HPDE6-E6E7 (cell line): Measurements from ENCODE around the gene SYT12.
"Not testable (repeated sequence)": the region's sequence is repeated elsewhere in the genome, so short reads cannot be mapped to it uniquely, and the experiment has no call there.

ENCODE experiments used
- DNase-seq: peaks from one replicate; pipeline ENCODE4 v3.0.0; 2011; ENCODE audit warnings: missing footprints; ENCODE audit errors: extremely low spot score

Gene SYT12, protein sequence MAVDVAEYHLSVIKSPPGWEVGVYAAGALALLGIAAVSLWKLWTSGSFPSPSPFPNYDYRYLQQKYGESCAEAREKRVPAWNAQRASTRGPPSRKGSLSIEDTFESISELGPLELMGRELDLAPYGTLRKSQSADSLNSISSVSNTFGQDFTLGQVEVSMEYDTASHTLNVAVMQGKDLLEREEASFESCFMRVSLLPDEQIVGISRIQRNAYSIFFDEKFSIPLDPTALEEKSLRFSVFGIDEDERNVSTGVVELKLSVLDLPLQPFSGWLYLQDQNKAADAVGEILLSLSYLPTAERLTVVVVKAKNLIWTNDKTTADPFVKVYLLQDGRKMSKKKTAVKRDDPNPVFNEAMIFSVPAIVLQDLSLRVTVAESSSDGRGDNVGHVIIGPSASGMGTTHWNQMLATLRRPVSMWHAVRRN

GRCh38 chr11:67022961-67023956 is at the start of gene SYT12:
TSS of gene SYT12 (plus strand) at chr11:67023134. CDS start at chr11:67030145, 7,011 bp downstream.
- no peak for DNase-seq

GRCh38 chr11:66973956-66974580 is 48.9 kb upstream of the SYT12 start:
- DNase-seq: no peak

DNA sequence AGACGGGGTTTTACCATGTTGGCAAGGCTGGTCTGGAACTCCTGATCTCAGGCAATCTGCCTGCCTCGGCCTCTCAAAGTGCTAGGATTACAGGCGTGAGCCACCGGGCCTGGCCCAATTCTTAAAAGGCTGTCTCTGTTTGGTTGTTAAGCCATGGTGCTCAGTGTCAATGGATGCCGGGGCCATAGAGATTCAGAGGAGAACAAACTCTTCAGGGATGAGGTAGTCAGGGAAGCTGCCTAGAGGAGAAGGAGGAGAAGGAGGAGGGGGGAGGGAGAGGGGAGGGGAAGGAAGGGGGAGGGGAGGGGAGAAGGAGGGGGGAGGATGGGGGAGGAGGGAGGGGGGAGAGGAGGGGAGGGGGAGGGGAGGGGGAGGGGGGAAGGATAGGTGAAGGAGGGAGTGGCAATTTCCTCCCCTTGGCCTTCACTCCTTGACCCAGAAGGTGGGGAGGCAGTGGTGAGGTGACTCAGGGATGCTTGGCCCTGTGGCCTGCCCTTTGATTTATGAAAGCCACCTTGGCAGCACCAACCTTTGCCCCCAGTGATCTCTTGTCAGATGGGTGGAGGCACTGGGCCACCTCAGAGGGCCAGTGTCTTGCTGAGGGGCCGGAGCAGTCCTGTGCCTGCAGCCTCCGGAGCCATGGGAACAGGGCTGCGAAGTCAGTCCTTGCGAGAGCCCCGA is 48.1 kb upstream of the SYT12 start, which contains the start of gene C11orf86:
C11orf86 (plus strand) TSS at position 581 of the 681 bp plus-strand sequence; CDS start at position 640, 59 bp downstream.
- DNase-seq: no peak

- no peak for DNase-seq
These were observed 47.4 kb upstream of the SYT12 start for GRCh38 chr11:66975405-66976027.

GRCh38 chr11:66976028-66976467 is 46.9 kb upstream of the SYT12 start:
- no peak for DNase-seq

DNA sequence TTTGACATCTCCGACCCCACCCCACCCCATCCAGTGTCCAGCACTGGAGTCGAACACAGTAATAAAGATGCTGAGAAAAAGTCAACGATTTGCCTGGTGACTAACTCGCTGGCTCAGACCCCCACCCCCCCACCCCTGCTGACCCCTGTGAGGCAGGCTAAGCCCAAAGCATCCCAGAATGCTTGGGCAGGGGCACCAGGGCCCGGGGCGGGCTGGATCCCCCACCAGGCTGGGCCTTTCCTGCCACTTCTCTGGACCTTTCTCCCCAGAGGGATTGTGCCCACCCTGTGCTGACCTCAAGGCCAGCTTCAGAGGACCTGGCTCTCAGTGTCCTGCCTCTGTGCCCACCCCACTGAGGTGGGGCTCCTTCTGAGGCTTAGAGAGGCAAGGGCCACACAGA is 46.0 kb upstream of the SYT12 start:
- DNase-seq: no peak

DNA sequence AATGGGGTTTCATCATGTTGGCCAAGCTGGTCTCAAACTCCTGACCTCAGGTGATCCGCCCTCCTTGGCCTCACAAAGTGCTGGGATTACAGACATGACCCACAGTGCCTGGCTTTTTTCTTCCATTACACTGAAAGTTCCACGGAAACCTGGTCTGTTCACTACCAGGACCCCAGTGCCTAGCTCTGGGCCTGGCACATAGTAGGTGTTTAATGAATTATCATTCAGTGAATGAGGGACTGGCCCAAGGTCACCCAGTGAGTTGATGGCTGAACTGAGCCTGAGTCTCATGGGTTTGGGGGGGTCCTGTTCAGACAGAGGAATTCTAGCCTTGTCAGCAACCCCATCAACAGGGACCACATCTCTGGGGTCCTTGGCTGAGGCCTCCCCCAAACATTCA is 44.7 kb upstream of the SYT12 start:
- DNase-seq: no peak

- DNase-seq: no peak
These were observed 44.2 kb upstream of the SYT12 start for GRCh38 chr11:66978717-66979116.

- no peak for DNase-seq
These were observed 43.5 kb upstream of the SYT12 start for GRCh38 chr11:66979336-66979980.

DNA sequence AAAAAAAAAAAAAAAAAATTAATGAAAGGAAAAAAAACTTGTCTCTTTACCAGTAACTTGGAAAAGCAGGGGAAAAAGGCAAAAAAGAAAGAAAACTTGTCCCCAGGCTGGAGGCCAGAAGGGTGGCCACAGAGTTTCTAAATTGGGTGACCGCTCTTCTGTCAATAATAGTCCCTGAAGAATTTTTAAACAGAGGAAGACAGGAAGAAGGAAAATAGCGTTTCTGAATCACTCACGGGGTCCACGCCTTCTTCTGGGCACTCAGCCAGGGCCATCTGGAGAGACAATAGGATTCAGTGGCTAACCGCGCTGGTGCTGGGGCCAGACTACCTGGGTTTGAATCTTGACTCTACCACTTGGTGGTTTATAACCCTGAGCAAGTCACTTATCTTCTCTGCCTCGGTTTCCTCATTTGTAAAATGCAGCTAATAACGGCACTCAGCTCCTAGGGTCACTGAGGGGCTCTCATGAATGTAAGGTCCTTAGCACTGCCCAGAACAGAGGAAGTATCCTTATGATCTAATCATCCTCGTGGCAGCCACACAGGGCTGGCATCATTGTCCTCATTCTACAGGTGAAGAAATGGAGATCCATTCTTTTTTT is 40.9 kb upstream of the SYT12 start:
- DNase-seq: peak; percentile 59

GRCh38 chr11:66983275-66983924 is 39.5 kb upstream of the SYT12 start:
- no peak for DNase-seq

- no peak for DNase-seq
These were observed 37.3 kb upstream of the SYT12 start for GRCh38 chr11:66985508-66986177.

- DNase-seq: no peak
These were observed 36.8 kb upstream of the SYT12 start for GRCh38 chr11:66986178-66986545.

GRCh38 chr11:66987158-66987620 is 35.7 kb upstream of the SYT12 start:
- no peak for DNase-seq

GRCh38 chr11:66987924-66988637 is 34.9 kb upstream of the SYT12 start:
- DNase-seq: no peak

- DNase-seq: not testable (repeated sequence)
These were observed 34.2 kb upstream of the SYT12 start for GRCh38 chr11:66988741-66989140.

DNA sequence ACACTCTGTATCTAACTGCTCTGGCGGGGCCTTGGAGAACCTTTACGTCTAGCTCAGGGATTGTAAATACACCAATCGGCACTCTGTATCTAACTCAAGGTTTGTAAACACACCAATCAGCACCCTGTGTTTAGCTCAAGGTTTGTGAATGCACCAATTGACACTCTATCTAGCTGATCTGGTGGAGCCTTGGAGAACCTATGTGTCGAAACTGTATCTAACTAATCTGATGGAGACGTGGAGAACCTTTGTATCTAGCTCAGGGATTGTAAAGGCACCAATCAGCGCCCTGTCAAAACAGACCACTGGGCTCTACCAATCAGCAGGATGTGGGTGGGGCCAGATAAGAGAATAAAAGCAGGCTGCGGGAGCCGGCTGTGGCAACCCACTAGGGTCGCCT is 33.6 kb upstream of the SYT12 start:
- DNase-seq: not testable (repeated sequence)

GRCh38 chr11:66992041-66992440 is 30.9 kb upstream of the SYT12 start:
- no peak for DNase-seq
